Activated T-cell treated with anti-CD3 and anti-CD28 coated beads for 24 hours (primary cell): ENCODE measurements around the gene SERGEF.
"Not testable (repeated sequence)": the region's sequence is repeated elsewhere in the genome, so short reads cannot be mapped to it uniquely, and the experiment has no call there.

Experiments
- DNase-seq: peaks from one replicate; pipeline ENCODE4 v3.0.0-alpha.2; 2020; ENCODE audit warnings: low read depth

The SERGEF gene

DNA sequence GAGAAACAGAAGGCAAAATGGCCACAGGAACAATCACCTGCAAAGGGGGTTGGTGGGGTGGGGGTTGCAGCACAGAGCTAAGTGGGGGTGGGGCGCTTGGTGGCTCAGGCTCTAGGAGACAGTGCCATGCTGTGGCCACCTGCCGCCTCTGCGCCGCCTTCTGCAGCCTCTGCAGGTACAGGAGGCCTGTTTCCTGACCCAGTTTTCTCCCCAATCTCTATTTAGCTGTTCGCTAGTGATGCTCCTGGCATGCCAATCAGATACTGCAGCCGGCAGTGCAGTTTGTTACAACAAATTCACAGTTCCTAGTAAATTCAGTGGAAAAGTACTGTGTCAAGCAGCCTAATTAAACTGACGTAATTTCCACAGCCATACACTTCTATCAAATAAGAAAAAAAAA lies 106.4 kb downstream of the SERGEF start:
- no peak for DNase-seq

- no peak for DNase-seq
Measured at GRCh38 chr11:17905477-17905876, 107.4 kb downstream of the SERGEF start.

GRCh38 chr11:17901481-17901880 lies 111.4 kb downstream of the SERGEF start:
- no peak for DNase-seq

DNA sequence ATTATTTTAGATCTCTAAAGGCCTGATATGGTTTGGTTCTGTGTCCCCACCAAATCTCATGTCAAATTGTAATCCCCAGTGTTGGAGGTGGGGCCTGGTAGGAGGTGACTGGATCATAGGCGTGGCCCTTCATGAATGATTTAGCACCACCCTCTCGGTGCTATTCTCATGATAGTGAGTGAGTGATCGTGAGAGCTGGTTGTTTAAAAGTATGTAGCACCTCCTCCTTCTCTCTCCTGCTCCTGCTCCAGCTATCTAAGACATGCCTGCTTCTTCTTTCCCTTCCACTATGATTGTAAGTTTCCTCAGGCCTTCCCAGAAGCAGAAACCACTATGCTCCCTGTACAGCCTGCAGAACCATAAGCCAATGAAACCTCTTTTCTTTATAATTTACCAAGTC lies 114.1 kb downstream of the SERGEF start:
- DNase-seq, result no peak

DNA sequence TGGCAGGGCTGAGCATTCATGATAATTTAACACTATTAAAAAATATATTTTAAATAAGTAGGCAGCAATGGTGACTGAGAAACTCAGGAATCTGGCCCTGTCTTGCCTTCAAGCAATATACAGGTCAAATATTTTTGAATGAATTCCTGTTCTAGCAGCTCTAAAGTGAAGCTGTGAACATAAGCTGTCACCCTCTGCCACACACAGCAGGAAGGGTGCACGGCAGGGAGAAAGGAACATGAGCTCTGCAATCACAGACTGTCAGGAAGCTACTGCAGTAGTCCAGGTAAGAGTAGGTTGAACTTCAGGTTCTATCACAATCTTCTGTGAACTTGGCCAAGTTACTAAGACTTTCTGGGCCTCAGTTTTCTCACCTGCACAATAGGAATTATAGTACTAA lies 114.8 kb downstream of the SERGEF start:
- DNase-seq, result no peak

GRCh38 chr11:17897495-17897894 lies 115.4 kb downstream of the SERGEF start:
- no peak for DNase-seq

DNA sequence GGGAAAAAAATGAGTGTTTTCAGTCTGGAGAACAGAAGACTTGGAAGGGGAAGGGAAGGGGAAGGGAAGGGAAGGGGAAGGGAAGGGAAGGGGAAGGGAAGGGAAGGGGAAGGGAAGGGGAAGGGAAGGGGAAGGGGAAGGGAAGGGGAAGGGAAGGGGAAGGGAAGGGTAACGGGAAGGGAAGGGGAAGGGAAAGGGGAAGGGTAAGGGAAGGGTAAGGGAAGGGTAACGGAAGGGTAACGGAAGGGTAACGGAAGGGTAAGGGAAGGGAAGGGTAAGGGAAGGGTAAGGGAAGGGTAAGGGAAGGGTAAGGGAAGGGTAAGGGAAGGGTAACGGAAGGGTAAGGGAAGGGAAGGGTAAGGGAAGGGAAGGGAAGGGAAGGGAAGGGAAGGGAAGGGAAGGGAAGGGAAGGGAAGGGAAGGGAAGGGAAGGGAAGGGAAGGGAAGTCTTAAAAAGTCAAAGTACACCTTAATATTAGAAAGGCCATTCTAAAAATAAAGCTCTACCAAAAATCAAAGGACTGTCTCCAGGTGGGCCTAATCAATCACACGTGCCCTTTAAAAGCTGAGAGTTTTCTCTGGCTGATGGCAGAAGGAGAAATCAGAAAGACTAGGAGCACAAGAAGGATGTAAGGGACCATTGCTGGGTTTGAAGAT lies 116.2 kb downstream of the SERGEF start:
- DNase-seq, result not testable (repeated sequence)

- DNase-seq, result no peak
Measured at GRCh38 chr11:17894929-17895658, 117.8 kb downstream of the SERGEF start.

DNA sequence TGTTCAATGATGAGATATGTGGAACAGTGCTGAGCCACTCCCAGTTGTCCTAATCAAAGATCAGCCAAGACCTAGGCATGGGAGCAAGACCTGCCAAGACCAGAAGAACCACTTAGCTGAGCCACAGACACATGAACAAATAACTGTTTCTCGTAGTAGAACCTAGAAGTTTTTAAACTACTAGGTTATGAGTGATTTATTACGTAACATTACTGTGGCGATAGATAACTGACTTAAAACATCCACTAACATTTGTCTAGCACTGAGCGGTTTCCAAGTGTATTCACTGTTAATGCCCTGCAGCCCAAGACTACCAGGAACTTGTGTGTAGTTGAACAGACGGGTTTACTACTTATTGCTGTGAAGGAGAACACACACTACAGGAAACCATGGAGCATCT lies 120.4 kb downstream of the SERGEF start:
- no peak for DNase-seq

- no peak for DNase-seq
Measured at GRCh38 chr11:17890325-17890724, 122.5 kb downstream of the SERGEF start.

DNA sequence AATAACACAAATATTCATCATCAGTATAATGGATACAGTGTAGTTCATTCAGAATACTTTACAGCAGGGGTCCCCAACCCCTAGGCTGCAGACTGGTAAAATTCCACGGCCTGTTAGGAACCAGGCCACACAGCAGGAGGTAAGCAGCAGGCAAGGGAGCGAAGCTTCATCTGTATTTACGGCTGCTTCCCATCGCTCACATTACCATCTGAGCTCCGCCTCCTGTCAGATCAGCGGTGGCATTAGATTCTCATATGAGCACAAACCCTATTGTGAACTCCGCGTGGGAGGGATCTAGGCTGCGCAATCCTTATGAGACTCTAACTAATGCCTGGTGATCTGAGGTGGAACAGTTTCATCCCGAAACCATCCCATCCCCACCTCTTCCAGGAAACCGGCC lies 125.1 kb downstream of the SERGEF start:
- no peak for DNase-seq

DNA sequence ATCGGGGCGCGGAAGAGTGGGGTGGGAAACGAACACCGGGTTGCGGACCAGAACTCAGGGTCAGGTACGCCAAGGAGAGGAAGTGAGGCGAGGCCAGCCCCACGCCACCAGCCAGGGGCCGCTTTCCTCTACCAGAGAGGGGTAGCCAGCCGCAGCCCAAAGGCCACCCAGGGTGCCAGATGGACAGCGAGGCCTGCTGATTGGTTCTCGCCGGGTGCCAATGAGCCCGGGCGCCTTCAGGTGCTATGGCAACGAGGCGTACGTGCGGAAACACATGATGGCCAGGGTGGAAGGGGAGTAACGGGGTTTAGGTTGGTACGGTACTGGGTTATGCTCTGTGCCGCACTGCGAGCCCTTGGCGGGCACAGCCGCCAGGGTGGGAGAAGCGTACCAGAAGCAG lies 128.9 kb downstream of the SERGEF start:
- no peak for DNase-seq

DNA sequence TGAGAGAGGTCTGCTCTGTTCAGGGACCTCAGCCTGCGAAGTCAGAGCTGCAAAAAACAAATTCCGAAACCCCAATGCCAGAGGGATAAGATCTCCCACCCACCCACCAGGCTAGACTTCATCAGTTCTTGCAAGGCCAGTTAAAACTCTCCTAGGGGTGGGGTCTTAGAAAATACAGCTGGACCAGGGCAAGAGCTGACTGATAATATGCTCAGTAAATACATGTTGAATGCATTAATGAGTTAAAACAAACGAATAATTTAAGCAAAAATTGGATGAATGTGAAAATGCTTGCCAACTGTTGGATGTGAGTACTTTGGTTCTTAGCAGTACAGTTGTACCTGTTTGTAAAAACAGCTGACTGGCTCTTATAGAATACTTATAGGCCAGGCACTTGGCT lies 129.8 kb downstream of the SERGEF start:
- DNase-seq, result no peak

GRCh38 chr11:17878743-17879142 lies 134.1 kb downstream of the SERGEF start:
- no peak for DNase-seq

DNA sequence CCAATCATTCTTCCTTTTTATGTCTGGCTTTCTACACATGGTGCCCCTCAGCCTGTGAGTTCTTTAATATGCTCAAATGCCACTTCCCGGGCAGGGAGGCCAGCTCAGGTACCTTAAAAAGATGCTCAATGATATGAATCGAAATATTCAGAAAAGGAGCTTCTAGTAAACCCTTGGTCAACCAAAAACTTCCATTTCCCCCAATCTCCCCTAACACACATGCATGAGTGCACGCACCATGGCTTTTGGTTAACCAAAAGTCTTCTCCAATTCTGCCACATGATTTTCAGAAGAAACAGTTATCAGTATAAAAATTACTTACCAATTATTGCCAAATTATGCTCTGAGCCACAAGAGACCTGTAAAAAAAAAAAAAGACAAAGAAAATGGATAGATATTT lies 135.0 kb downstream of the SERGEF start:
- no peak for DNase-seq

DNA sequence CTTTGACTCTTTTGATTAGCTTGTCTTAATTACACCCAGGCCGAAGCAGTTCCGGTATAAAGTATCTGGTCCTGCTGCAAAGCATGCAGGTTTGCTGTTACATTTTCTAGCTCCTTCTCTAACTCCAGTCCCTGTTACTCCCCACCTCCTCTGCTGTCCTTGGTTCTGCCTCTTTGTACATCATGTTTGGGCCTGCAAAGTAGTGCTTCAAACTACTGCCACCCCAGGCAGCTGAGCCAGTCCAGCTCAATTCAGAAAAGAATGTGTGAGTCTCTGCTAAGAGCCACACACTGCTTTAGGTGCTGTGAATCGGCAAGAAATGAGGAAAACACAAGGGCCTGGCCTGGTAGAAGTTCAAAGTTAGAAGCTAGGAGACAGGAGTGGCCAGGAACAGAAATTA lies 136.0 kb downstream of the SERGEF start:
- DNase-seq, result no peak

DNA sequence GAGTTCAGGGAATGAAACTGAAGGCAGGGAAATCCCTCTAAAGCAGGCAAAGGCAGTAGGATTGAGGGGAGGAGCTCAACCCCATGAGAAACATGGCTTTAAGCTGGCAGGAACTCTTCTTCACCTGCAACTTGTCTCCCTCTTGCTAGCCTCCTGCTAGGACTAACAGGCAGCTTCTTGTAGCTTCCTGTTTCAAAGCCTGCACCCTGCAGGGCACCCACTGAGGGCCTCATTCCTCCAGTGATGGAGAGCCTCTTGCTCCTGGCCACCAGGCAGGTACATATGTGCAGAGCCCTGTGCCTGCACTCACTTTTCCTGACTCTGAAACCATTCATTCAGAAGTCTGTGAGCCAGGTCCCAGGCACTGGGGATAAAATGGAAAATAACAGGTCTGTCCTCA lies 137.0 kb downstream of the SERGEF start:
- no peak for DNase-seq

GRCh38 chr11:17873586-17873985 lies 139.3 kb downstream of the SERGEF start:
- DNase-seq, result no peak

DNA sequence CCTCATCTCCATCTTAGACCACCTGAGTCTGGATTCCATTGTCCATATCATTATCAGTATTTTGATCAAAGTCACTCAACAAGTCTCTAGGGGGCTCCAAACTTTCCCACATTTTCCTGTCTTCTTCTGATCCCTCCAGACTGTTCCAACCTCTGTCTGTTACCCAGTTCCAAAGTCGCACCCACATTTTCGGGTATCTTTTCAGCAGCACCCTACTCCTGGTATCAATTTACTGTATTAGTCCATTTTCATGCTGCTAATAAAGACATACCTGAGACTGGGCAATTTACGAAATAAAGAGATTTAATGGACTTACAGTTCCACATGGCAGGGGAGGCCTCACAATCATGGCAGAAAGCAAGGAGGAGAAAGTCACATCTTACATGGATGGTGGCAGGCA lies 144.4 kb downstream of the SERGEF start:
- not testable (repeated sequence) for DNase-seq

DNA sequence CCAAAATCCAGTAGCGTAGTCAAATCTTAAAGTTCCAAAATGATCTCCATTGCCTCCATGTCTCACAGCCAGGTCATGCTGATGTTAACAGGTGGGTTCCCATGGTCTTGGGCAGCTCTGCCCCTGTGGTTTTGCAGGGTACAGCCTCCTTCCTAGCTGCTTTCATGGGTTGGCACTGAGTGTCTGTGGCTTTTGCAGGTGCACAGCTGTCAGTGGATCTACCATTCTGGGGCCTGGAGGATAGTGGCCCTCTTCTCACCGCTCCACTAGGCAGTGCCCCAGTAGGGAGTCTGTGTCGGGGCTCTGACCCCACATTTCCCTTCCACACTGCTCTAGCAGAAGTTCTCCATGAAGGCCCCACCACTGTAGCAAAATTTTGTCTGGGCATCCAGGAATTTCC lies 145.5 kb downstream of the SERGEF start:
- no peak for DNase-seq

- no peak for DNase-seq
Measured at GRCh38 chr11:17865765-17866428, 146.9 kb downstream of the SERGEF start.

DNA sequence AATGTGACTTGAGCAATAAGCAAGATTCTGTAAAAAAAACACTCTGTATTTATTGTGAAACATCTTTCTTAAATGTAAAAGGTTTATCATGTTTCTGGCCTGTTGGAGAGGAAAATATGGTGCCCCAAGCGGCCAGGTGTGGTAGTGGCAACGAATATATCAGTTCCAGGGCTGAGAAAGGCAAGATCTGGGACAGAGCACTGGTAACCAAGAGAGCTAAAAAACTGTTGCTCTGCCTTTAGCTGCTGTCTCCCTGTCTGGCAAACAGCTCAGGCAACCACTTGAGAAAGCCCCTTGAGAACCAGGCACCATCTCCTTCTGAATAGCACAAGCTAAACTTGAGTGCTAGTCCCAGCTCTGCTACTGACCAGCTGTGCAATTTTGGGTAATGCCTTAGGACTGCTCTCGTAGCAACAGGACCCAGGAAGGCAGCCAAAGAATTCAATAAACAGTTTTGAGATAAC lies 148.3 kb downstream of the SERGEF start:
- DNase-seq, result no peak

DNA sequence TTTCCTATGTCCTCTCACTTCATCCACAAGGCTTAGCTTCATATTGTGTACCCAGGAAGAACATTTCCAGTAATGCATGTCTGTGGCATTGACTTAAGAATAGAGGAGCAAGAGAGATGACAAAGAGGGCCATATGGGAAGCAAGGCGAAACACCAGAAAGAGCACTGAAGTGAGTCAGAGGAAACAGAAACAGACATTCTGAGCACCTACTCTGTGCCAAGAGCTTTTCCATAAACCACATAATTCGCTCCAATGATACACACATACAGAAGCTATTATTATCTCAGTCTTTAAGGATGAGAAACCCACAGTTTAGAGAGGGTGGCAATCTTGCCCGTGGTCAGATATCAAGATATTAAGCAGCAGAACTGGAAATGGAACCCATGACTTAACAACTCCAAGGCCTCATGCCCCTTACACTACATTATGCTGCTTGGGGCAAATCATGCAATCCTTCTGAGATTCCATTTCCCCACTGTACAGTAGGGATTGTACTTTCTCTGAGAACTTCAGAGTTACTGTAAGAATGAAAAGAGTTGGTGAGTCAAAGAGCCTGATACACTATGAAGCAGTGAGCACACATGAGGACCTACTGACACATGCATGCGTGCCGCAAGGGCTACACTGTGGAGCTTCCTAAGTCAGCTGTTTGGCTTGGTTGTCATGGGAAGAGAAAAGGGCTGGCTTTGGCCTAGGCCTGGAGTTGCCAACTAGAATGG lies 151.7 kb downstream of the SERGEF start:
- DNase-seq, result no peak
